Measurements from ENCODE around the gene TMED4.

DNA sequence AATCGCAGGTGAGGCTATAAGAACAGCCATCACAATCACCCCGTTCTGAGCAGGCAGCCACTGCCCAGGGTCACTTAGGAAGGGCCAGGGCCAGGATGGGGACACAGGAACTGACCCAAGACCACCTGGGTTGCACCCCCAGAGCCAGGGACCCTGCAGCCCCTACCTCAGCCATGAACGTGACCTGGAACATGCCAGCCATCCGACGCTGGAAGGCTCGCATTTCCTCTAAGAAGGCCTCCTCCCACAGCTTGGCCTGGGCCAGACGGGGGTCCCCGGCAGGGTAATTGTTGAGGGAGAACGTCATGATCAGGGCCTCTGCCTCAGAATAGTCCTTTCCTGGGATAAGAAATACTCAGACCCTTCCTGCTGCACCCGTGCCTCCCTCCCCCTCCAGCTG is 45.9 kb downstream of the TMED4 start:
- TF ChIP-seq, protein P1, sequence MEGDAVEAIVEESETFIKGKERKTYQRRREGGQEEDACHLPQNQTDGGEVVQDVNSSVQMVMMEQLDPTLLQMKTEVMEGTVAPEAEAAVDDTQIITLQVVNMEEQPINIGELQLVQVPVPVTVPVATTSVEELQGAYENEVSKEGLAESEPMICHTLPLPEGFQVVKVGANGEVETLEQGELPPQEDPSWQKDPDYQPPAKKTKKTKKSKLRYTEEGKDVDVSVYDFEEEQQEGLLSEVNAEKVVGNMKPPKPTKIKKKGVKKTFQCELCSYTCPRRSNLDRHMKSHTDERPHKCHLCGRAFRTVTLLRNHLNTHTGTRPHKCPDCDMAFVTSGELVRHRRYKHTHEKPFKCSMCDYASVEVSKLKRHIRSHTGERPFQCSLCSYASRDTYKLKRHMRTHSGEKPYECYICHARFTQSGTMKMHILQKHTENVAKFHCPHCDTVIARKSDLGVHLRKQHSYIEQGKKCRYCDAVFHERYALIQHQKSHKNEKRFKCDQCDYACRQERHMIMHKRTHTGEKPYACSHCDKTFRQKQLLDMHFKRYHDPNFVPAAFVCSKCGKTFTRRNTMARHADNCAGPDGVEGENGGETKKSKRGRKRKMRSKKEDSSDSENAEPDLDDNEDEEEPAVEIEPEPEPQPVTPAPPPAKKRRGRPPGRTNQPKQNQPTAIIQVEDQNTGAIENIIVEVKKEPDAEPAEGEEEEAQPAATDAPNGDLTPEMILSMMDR (IDR thresholded peaks at IDR 0.05), result no peak
- TF ChIP-seq EZH2 (IDR thresholded peaks at IDR 0.05), result no peak

Data from neural progenitor cell (in vitro differentiated cells).